ENCODE data around the gene FER1L5. TPM values are rescaled to one million over a fixed set of nuclear protein-coding genes. Genes with fewer than 3 reads are reported as not detected.
A peak's percentile ranks its signal among the peaks of the same experiment; 100 is the strongest.

Gene FER1L5
- total and polyA plus RNA-seq, 2 donors (not counting 1 experiment from before 2014, with no cell fraction given) = 0.24 to 0.50 TPM

- DNase-seq (ENCODE audit: low read depth in 2 of 2) = no peak
- no peaks in the 10 kb centered on the region for H3K9me3 ChIP-seq (ENCODE audit: control insufficient read depth, insufficient read depth, low read depth, low read length)
Observed at GRCh38 chr2:96729748-96730147, 87.2 kb downstream of the FER1L5 start.

GRCh38 chr2:96730212-96730611 lies 87.6 kb downstream of the FER1L5 start:
- Histone ChIP-seq H3K36me3 (ENCODE audit: control insufficient read depth, insufficient read depth, low read length) (peaks cover 3% of the 10 kb centered on the region), H3K9ac (ENCODE audit: insufficient read depth, low read length) (no peak overlapping the region), H3K4me1 (ENCODE audit: control insufficient read depth, extremely low read depth, insufficient read depth, low read length) (no peaks in the 10 kb centered on the region), H3K4me2 (ENCODE audit: extremely low read depth, insufficient read depth, low read length) (no peak overlapping the region), H3K9me3 (ENCODE audit: control insufficient read depth, insufficient read depth, low read depth, low read length) (no peaks in the 10 kb centered on the region), H4K20me1 (ENCODE audit: control insufficient read depth, extremely low read depth, insufficient read depth, low read length) (no peaks in the 10 kb centered on the region), H3K27ac (ENCODE audit: insufficient read depth, low read length) (no peak overlapping the region), H3K4me3 (replicated peaks in 1 of 4; ENCODE audit: control extremely low read depth in 1 of 4, insufficient read depth in 1 of 4, low read depth in 3 of 4, low read length in 4 of 4) (no peak overlapping the region), H3K27me3 (ENCODE audit: control insufficient read depth, insufficient read depth, low read length) (no peaks in the 10 kb centered on the region), H3K79me2 (ENCODE audit: control insufficient read depth, insufficient read depth, low read length) (no peaks in the 10 kb centered on the region), H2AFZ (ENCODE audit: low read length) (no peak overlapping the region)
- DNase-seq (ENCODE audit: low read depth in 2 of 2) = peak in 1 of 2 donors; percentile 45
- TF ChIP-seq EZH2 (IDR thresholded peaks at IDR 0.05; ENCODE audit: low read length, missing control alignments) (no peak), CTCF (conservative IDR thresholded peaks at IDR 0.05 in 1 of 2, IDR thresholded peaks at IDR 0.05 in 1 of 2; ENCODE audit: low read depth in 1 of 2, low read length in 2 of 2) (no peak)

More at GRCh38 chr2:96729748-96730147, 87.2 kb downstream of the FER1L5 start:
- Histone ChIP-seq H3K36me3 (ENCODE audit: control insufficient read depth, insufficient read depth, low read length) (peaks cover 3% of the 10 kb centered on the region), H4K20me1 (ENCODE audit: control insufficient read depth, extremely low read depth, insufficient read depth, low read length) (no peaks in the 10 kb centered on the region), H2AFZ (ENCODE audit: low read length) (no peak overlapping the region), H3K79me2 (ENCODE audit: control insufficient read depth, insufficient read depth, low read length) (no peaks in the 10 kb centered on the region), H3K27ac (ENCODE audit: insufficient read depth, low read length) (no peak overlapping the region), H3K4me1 (ENCODE audit: control insufficient read depth, extremely low read depth, insufficient read depth, low read length) (no peaks in the 10 kb centered on the region), H3K4me2 (ENCODE audit: extremely low read depth, insufficient read depth, low read length) (no peak overlapping the region), H3K4me3 (replicated peaks in 1 of 4; ENCODE audit: control extremely low read depth in 1 of 4, insufficient read depth in 1 of 4, low read depth in 3 of 4, low read length in 4 of 4) (no peak overlapping the region), H3K27me3 (ENCODE audit: control insufficient read depth, insufficient read depth, low read length) (no peaks in the 10 kb centered on the region), H3K9ac (ENCODE audit: insufficient read depth, low read length) (no peak overlapping the region)
- TF ChIP-seq EZH2 (IDR thresholded peaks at IDR 0.05; ENCODE audit: low read length, missing control alignments) = no peak
- no peak for TF ChIP-seq CTCF (conservative IDR thresholded peaks at IDR 0.05 in 1 of 2, IDR thresholded peaks at IDR 0.05 in 1 of 2; ENCODE audit: low read depth in 1 of 2, low read length in 2 of 2)

GRCh38 chr2:96733931-96734330 lies 91.4 kb downstream of the FER1L5 start:
- Histone ChIP-seq H2AFZ (ENCODE audit: low read length) (no peak overlapping the region), H3K4me3 (replicated peaks in 1 of 4; ENCODE audit: control extremely low read depth in 1 of 4, insufficient read depth in 1 of 4, low read depth in 3 of 4, low read length in 4 of 4) (no peak overlapping the region), H3K9ac (ENCODE audit: insufficient read depth, low read length) (no peak overlapping the region), H4K20me1 (ENCODE audit: control insufficient read depth, extremely low read depth, insufficient read depth, low read length) (no peaks in the 10 kb centered on the region), H3K4me1 (ENCODE audit: control insufficient read depth, extremely low read depth, insufficient read depth, low read length) (no peaks in the 10 kb centered on the region), H3K36me3 (ENCODE audit: control insufficient read depth, insufficient read depth, low read length) (peaks cover 3% of the 10 kb centered on the region), H3K4me2 (ENCODE audit: extremely low read depth, insufficient read depth, low read length) (no peak overlapping the region), H3K27me3 (ENCODE audit: control insufficient read depth, insufficient read depth, low read length) (no peaks in the 10 kb centered on the region), H3K27ac (ENCODE audit: insufficient read depth, low read length) (no peak overlapping the region), H3K9me3 (ENCODE audit: control insufficient read depth, insufficient read depth, low read depth, low read length) (no peaks in the 10 kb centered on the region), H3K79me2 (ENCODE audit: control insufficient read depth, insufficient read depth, low read length) (no peaks in the 10 kb centered on the region)
- TF ChIP-seq EZH2 (IDR thresholded peaks at IDR 0.05; ENCODE audit: low read length, missing control alignments) (no peak), CTCF (conservative IDR thresholded peaks at IDR 0.05 in 1 of 2, IDR thresholded peaks at IDR 0.05 in 1 of 2; ENCODE audit: low read depth in 1 of 2, low read length in 2 of 2) (no peak)
- DNase-seq (ENCODE audit: low read depth in 2 of 2) = no peak

Measured in fibroblast of lung (primary cell).